Kidney (tissue), 14 donors: Measurements from ENCODE around the gene PDZD2. TPM values are rescaled to one million over a fixed set of nuclear protein-coding genes. Genes with fewer than 3 reads are reported as not detected.

Experiments
- DNase-seq, 5 donors: peaks; one replicate each; pipeline ENCODE4 v3.0.0-alpha.2; 2013 to 2020
- FAIRE-seq: peaks from 2 replicates; lab custom pipeline; 2012; peaks lifted over from hg19 to GRCh38; lab: Jason Lieb, UNC
- H3K27ac ChIP-seq, 2 donors: one replicate each; pipeline ENCODE4 v1.7.0; 2013; ENCODE audit warnings: low read depth in 2 of 2, low read length in 2 of 2, inconsistent platforms in 1 of 2
- H3K27me3 ChIP-seq: one replicate; pipeline ENCODE4 v1.7.1; 2013; ENCODE audit warnings: low read length, inconsistent platforms; ENCODE audit not compliant: control insufficient read depth, insufficient read depth
- H3K36me3 ChIP-seq, 3 donors: one replicate each; pipeline versions ENCODE4 v1.7.0 to v1.7.1; 2013; ENCODE audit warnings: low read length in 3 of 3, control low read depth in 1 of 3, inconsistent platforms in 1 of 3; ENCODE audit not compliant: insufficient read depth in 3 of 3, control insufficient read depth in 2 of 3
- H3K4me1 ChIP-seq, 3 donors: one replicate each; pipeline versions ENCODE4 v1.7.0 to v1.7.1; 2013; ENCODE audit warnings: low read length in 3 of 3, inconsistent platforms in 1 of 3, low read depth in 1 of 3; ENCODE audit not compliant: control insufficient read depth in 2 of 3, insufficient read depth in 2 of 3
- H3K4me3 ChIP-seq, 3 donors: one replicate each; pipeline versions ENCODE4 v1.7.0 to v1.8.1; 2013; ENCODE audit warnings: low read length in 3 of 3, control low read depth in 1 of 3, inconsistent platforms in 1 of 3
- H3K9ac ChIP-seq, 3 donors: one replicate each; pipeline versions ENCODE4 v1.7.0 to v1.7.1; 2013; ENCODE audit warnings: low read length in 3 of 3, control low read depth in 1 of 3, inconsistent platforms in 1 of 3
- H3K9me3 ChIP-seq, 3 donors: one replicate each; pipeline versions ENCODE4 v1.7.0 to v1.7.1; 2013; ENCODE audit warnings: low read length in 3 of 3, control low read depth in 1 of 3, inconsistent platforms in 1 of 3; ENCODE audit not compliant: control insufficient read depth in 2 of 3, insufficient read depth in 1 of 3
- CTCF ChIP-seq: IDR thresholded peaks from 3 replicates; pipeline ENCODE4 v1.5.1; 2012; ENCODE audit warnings: mild to moderate bottlenecking, moderate library complexity, borderline replicate concordance; ENCODE audit not compliant: insufficient read depth; ENCODE audit errors: extremely low read depth
- intact Hi-C: fragments of 100-400 bp; cut with DNase I; formaldehyde crosslinking; loops from one replicate; pipeline ENCODE4 v1.11.1; 2022
- polyA plus RNA-seq: library from polyadenylated mRNA; stranded (reverse); fragments of 350-450 nt; fragmentation: Illumina TruSeq; extraction: RNeasy Lipid Tissue Mini Kit (QIAGEN cat#74804); gene quantifications from one replicate; pipeline ENCODE4 v1.2.3, GENCODE V29; 2014; ENCODE audit warnings: low read depth, low replicate concordance; ENCODE audit not compliant: insufficient read depth
- total RNA-seq: library from RNA; stranded (reverse); fragmentation: NEBNext Ultra II Directional; extraction: Animal tissue kit (Norgen Biotek cat#: 25700); gene quantifications from one replicate; pipeline ENCODE4 v1.2.1, GENCODE V29; 2021
- donor health status: control.
- donor health status: control.
- donor health status: control.
- donor health status: control.
- donor health status: control.
- donor health status: DM: yes; HTN: yes; CAD: no.
- donor health status: Normal renal cell carcinoma (clear cell type).

Gene PDZD2
- total and polyA plus RNA-seq, 2 donors from 2014 or later: 6.2 to 14.8 TPM

GRCh38 chr5:32071351-32071944 is 432.5 kb downstream of the PDZD2 start:
- H3K27me3 ChIP-seq: no peaks in the 10 kb centered on the region
- intact Hi-C loops: loop anchor here (10.0 kb wide), 1 partner anchor 247 kb away; no protein-coding TSS in a partner anchor
- no peak overlapping the region for H3K9ac ChIP-seq
- FAIRE-seq (no peak), DNase-seq (no peak)
- no peak overlapping the region for H3K27ac ChIP-seq
- peaks cover 0 to 13% (median 3%) of the 10 kb centered on the region in 3 donors for H3K36me3 ChIP-seq
- H3K4me3 ChIP-seq: no peak overlapping the region
- no peaks in the 10 kb centered on the region for H3K9me3 ChIP-seq
- H3K4me1 ChIP-seq: peaks cover 0 to 2% (median 0%) of the 10 kb centered on the region in 3 donors
- TF ChIP-seq CTCF: no peak

- no peak overlapping the region for H3K9ac ChIP-seq
- FAIRE-seq: no peak
- no peak for TF ChIP-seq CTCF
- no peaks in the 10 kb centered on the region for H3K9me3 ChIP-seq
- H3K27ac ChIP-seq: no peak overlapping the region
- peaks cover 0 to 13% (median 2%) of the 10 kb centered on the region in 3 donors for H3K36me3 ChIP-seq
- intact Hi-C loops: loop anchor here (10.0 kb wide), 1 partner anchor 247 kb away; no protein-coding TSS in a partner anchor
- no peak for DNase-seq
- no peaks in the 10 kb centered on the region for H3K27me3 ChIP-seq
- H3K4me3 ChIP-seq: no peak overlapping the region
- H3K4me1 ChIP-seq: peaks cover 0 to 2% (median 0%) of the 10 kb centered on the region in 3 donors
Observed at GRCh38 chr5:32072054-32072453, 433.1 kb downstream of the PDZD2 start.

GRCh38 chr5:32074401-32074800 is 435.5 kb downstream of the PDZD2 start:
- Histone ChIP-seq H3K9me3 (no peaks in the 10 kb centered on the region), H3K36me3 (peaks cover 0 to 13% (median 2%) of the 10 kb centered on the region in 3 donors), H3K27ac (no peak overlapping the region), H3K9ac (no peak overlapping the region), H3K4me1 (peaks cover 0 to 2% (median 0%) of the 10 kb centered on the region in 3 donors), H3K27me3 (no peaks in the 10 kb centered on the region), H3K4me3 (no peak overlapping the region)
- TF ChIP-seq CTCF: no peak
- peak in 4 of 5 donors; percentile 64 to 88 (median 78) for DNase-seq
- intact Hi-C loops: loop anchor here (10.0 kb wide), 1 partner anchor 250 kb away; no protein-coding TSS in a partner anchor
- FAIRE-seq: no peak
